GM12874 (cell line): ENCODE results near the gene DBF4B.

Experiments
- TF ChIP-seq, protein P1 (sequence below): IDR thresholded peaks from 2 replicates; pipeline ENCODE4 v1.5.1; 2011; ENCODE audit warnings: low read depth, mild to moderate bottlenecking, control low read depth, low read length, moderate library complexity; ENCODE audit not compliant: insufficient read depth

Gene DBF4B

DNA sequence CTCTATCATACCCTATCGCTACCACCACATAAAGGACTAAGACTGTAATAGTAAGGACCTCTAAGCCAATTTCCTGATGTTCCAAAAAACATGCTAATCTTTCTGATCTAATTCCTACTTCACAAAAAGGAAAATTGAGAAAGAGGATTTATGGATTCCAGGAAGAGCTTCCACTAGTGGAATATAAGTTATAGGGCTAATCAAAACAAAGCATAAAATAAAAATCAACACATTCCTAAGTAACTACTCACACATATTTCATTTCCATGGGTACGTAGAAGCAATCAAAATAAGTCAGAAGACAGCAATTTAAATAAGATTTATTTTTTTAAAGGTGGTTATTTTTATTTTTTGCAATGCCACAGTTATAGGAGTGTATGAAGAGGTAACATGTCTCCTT is 31.3 kb upstream of the DBF4B start:
- TF ChIP-seq, protein P1, sequence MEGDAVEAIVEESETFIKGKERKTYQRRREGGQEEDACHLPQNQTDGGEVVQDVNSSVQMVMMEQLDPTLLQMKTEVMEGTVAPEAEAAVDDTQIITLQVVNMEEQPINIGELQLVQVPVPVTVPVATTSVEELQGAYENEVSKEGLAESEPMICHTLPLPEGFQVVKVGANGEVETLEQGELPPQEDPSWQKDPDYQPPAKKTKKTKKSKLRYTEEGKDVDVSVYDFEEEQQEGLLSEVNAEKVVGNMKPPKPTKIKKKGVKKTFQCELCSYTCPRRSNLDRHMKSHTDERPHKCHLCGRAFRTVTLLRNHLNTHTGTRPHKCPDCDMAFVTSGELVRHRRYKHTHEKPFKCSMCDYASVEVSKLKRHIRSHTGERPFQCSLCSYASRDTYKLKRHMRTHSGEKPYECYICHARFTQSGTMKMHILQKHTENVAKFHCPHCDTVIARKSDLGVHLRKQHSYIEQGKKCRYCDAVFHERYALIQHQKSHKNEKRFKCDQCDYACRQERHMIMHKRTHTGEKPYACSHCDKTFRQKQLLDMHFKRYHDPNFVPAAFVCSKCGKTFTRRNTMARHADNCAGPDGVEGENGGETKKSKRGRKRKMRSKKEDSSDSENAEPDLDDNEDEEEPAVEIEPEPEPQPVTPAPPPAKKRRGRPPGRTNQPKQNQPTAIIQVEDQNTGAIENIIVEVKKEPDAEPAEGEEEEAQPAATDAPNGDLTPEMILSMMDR: no peak

DNA sequence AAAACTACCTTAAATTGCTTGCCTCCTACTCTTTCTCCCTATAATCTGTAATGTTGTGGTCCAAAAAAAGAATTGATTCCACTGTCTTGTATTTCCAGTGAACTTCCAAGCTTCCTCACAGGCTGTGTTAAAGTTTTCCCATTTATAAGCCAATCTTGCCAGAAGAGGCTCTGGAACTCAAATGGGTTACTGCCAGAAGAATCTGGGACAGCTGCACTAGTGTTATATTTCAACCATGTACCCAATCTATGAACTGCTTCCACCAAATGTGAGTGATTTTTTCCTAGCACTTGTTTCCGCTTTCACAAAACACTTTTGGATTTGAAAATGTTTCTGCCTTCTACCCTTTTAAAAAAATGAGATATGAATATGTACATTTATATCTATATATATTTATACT is 20.7 kb upstream of the DBF4B start:
- TF ChIP-seq, protein P1: no peak

DNA sequence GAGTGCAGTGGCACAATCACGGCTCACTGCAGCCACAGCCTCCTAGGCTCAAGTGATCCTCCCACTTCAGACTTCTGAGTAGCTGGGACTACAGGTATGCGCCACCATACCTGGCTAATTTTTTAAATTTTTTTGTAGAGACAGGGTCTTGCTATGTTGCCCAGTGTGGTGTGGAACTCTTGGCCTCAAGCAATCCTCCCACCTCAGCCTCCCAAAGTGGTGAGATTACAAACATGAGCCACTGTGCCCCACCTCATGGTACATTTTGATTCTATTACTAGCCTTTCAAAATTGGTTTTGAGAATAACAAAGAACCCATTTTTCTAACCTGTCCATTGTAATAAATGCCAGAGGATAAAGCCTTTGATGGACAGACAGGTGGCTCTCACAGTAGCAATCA is 20.3 kb upstream of the DBF4B start:
- TF ChIP-seq, protein P1: no peak

DNA sequence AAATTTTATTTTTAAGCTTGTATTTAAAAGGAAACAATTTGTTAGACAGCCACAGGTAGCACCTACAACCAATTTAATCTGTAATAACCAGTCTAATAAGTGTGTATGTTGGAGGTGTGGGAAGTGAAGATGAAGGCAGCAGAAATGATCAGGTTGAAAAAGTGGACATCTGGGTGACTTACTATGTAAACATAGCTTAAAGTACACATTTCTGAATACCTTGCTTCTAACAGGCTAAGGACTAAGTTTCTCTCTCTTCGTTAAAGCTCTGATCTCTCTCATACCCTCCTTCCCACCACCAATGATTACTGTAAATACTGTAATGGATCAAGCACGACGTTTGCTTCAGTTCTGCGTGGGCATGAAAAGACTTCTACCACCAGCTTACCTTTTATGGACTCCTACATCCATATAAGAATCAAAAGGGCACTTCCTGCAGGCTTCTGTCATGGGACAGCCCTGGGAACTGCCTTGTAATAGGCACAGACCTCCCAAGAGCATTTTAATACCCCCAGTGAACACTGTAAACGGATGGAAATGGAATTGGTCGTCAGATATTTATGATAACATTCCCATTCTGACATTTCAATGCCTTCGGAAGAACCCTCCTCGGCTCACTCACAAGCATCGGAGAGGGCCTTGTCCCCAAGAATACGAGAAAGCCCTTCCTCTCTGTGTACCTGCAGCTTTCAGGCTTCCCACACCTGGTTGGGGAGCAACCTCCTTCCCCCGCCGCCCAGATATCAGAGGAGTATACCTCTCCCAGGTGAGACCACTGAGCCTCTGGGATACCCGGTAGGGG is 19.6 kb upstream of the DBF4B start:
- TF ChIP-seq, protein P1: no peak

DNA sequence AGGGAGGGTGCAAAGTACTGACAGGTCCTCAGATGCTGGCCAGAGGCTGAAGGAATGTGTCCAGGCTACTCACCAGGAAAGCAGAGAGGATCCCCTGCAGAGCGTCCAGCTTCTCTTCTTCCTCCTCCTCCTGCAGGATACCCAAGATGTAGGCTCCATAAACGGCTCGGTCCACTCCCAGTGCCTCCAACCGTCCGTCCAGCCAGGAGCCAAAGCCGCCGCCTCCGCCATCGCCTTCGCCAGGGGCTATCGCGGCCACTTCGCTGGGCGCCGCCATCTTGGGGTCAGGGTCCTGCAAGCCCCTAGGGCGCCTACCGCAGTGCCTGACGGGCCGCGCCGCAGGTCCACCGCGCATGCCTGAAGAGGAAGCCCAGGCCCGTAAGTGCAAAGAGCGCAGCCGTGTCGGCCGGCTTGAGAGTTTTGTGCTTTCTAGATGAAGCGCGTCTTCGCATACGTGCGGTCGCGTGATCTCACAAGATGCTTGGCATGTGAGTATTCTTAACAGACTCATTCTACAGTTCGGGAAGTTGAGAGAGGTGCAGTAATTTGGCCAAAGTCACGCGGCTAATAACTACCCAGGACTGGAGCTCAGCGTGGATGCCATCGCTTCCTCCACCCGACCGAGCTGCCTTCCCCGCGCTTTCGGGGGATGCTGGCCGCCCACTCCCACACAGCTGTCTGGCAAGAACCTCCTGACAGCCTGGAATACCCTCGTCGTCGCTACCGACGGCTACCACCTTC is 18.8 kb upstream of the DBF4B start, which contains the start of gene CCDC43:
Gene CCDC43 (minus strand): TSS at position 300 of the 741 bp plus-strand sequence. CDS start 23 bp downstream, at position 277.
- TF ChIP-seq, protein P1: no peak

DNA sequence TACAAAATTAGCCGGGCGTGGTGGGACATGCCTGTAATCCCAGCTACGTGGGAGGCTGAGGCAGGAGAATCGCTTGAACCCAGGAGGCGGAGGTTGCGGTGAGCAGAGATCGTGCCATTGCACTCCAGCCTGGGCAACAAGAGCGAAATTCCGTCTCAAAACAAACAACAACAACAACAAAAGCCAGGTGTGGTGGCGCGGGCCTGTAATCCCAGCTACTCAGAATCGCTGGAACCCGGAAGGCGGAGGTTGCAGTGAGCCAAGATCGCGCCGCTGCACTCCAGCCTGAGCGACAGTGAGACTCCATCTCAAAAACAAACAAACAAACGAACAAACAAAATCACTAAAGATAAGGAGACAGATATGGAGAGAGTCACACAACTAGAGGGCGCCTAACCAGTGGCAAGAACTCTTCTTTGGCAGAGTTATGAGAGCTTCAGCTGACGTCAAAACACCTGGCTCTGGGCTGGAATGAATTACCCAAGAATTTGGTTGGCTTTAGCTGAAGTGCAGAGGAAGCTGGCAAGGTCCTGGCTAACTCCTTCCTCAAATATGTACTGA is 17.6 kb upstream of the DBF4B start:
- TF ChIP-seq, protein P1: peak; percentile 33; the same call in 1 of the 2 replicates

DNA sequence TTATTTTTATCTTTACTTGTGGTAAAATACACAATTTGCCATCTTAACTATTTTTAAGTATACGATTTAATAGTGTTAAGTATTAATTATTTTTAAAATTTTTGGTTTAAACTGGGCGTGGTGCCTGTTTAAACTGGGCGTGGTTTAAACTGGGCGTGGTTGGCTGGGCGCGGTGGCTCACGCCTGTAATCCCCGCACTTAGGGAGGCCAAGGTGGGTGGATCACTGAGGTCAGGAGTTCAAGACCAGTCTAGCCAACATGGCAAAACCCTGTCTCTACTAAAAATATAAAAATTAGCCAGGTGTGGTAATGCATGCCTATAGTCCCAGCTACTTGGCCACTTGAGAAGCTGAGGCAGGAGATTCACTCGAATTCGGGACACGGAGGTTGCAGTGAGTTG is 14.9 kb upstream of the DBF4B start:
- TF ChIP-seq, protein P1: no peak
